Fibroblast of pulmonary artery (primary cell): Measurements from ENCODE around the gene MAST4.

ENCODE experiments used
- DNase-seq: peaks from one replicate; pipeline ENCODE4 v3.0.0-alpha.2; 2010; ENCODE audit warnings: low read depth
- H3K4me3 ChIP-seq: replicated peaks from 2 replicates; pipeline ENCODE4 v1.5.1; 2011; ENCODE audit warnings: low read depth, mild to moderate bottlenecking, control low read depth, low read length, moderate library complexity
- CTCF ChIP-seq: IDR thresholded peaks from 2 replicates; pipeline ENCODE4 v1.5.1; 2011; ENCODE audit warnings: mild to moderate bottlenecking, control low read depth, low read length, inconsistent platforms; ENCODE audit errors: missing control alignments

The MAST4 gene

GRCh38 chr5:66870708-66871107, 274.5 kb downstream of the MAST4 start:
- H3K4me3 ChIP-seq, result no peak overlapping the region
- no peak for TF ChIP-seq CTCF
- no peak for DNase-seq

- DNase-seq, result no peak
- TF ChIP-seq CTCF, result no peak
- no peak overlapping the region for H3K4me3 ChIP-seq
These were observed 275.5 kb downstream of the MAST4 start for GRCh38 chr5:66871651-66872050.

- TF ChIP-seq CTCF, result no peak
These were observed 276.6 kb downstream of the MAST4 start for GRCh38 chr5:66872736-66873331.

GRCh38 chr5:66874004-66874403, 277.8 kb downstream of the MAST4 start:
- TF ChIP-seq CTCF, result no peak
- no peak overlapping the region for H3K4me3 ChIP-seq
- DNase-seq, result no peak

More at GRCh38 chr5:66872736-66873331, 276.6 kb downstream of the MAST4 start:
- no peak overlapping the region for H3K4me3 ChIP-seq
- no peak for DNase-seq

GRCh38 chr5:66875315-66875714, 279.1 kb downstream of the MAST4 start:
- DNase-seq, result no peak
- H3K4me3 ChIP-seq, result no peak overlapping the region
- no peak for TF ChIP-seq CTCF

- no peak for DNase-seq
- H3K4me3 ChIP-seq, result no peak overlapping the region
- no peak for TF ChIP-seq CTCF
These were observed 280.1 kb downstream of the MAST4 start for GRCh38 chr5:66876266-66876807.

GRCh38 chr5:66877843-66878242, 281.6 kb downstream of the MAST4 start:
- no peak overlapping the region for H3K4me3 ChIP-seq
- TF ChIP-seq CTCF, result no peak
- DNase-seq, result peak; percentile 37
